GM23338 (cell line): ENCODE results near the gene SLU7.

Experiments
- CTCF ChIP-seq, 2 experiments: fragments of 200-600 bp in 1 of 2; sonication (generic) in 1 of 2; conservative IDR thresholded peaks; 2 replicates each; pipeline versions ENCODE4 v1.5.1 to v1.6.1; 2016 to 2017; ENCODE audit warnings: antibody characterized with exemption in 2 of 2, low read depth in 2 of 2, mild to moderate bottlenecking in 2 of 2, moderate library complexity in 1 of 2
- EZH2 ChIP-seq: fragments of 200-600 bp; sonication (generic); IDR thresholded peaks from one replicate; pipeline ENCODE4 v1.8.0; 2017; ENCODE audit warnings: antibody characterized with exemption, mild to moderate bottlenecking, low read depth; ENCODE audit not compliant: unreplicated experiment
- JUNB ChIP-seq: IDR thresholded peaks from one replicate; pipeline ENCODE4 v1.6.1; 2016; ENCODE audit warnings: antibody characterized with exemption; ENCODE audit not compliant: unreplicated experiment
- POLR2AphosphoS5 ChIP-seq: IDR thresholded peaks from 2 replicates; pipeline ENCODE4 v1.6.1; 2016; ENCODE audit warnings: antibody characterized with exemption, low read depth
- REST ChIP-seq: IDR thresholded peaks from one replicate; pipeline ENCODE4 v1.6.1; 2018; ENCODE audit warnings: antibody characterized with exemption; ENCODE audit not compliant: unreplicated experiment

- TF ChIP-seq CTCF (conservative IDR thresholded peaks at IDR 0.05; ENCODE audit: low read depth in 2 of 2): no peak
- TF ChIP-seq EZH2: no peak
- no peak for TF ChIP-seq JUNB
- no peak for TF ChIP-seq POLR2AphosphoS5
- TF ChIP-seq REST: no peak
Measured at GRCh38 chr5:160419458-160420330, 813 bp upstream of the SLU7 start.
